Ascending aorta (tissue), 2 donors: Measurements from ENCODE around the gene DUOX2. TPM values are rescaled to one million over a fixed set of nuclear protein-coding genes. Genes with fewer than 3 reads are reported as not detected.
A peak's percentile ranks its signal among the peaks of the same experiment; 100 is the strongest.

Experiments used
- DNase-seq, 2 donors: peaks; one replicate each; pipeline ENCODE4 v3.0.0-alpha.2; 2019; ENCODE audit warnings: low spot score in 2 of 2
- H3K27ac ChIP-seq, 2 donors: fragments of 200-600 bp; sonication (generic); one replicate each; pipeline ENCODE4 v1.5.1; 2016 to 2017; ENCODE audit warnings: mild to moderate bottlenecking in 1 of 2
- H3K27me3 ChIP-seq: fragments of 200-600 bp; sonication (generic); one replicate; pipeline ENCODE4 v1.5.1; 2017
- H3K36me3 ChIP-seq, 2 donors: fragments of 200-600 bp; sonication (generic); one replicate each; pipeline ENCODE4 v1.5.1; 2016
- H3K4me1 ChIP-seq, 2 donors: fragments of 200-600 bp; sonication (generic); one replicate each; pipeline ENCODE4 v1.5.1; 2016 to 2017; ENCODE audit warnings: mild to moderate bottlenecking in 1 of 2
- H3K4me3 ChIP-seq, 2 donors: fragments of 200-600 bp; sonication (generic); one replicate each; pipeline ENCODE4 v1.5.1; 2016 to 2017; ENCODE audit warnings: mild to moderate bottlenecking in 1 of 2
- H3K9me3 ChIP-seq, 2 donors: fragments of 200-600 bp; sonication (generic); one replicate each; pipeline ENCODE4 v1.5.1; 2016
- intact Hi-C: fragments of 100-400 bp; cut with DNase I; formaldehyde crosslinking; loops from one replicate; pipeline ENCODE4 v1.15.1; 2023
- total RNA-seq: library from RNA; depleted of rRNA; stranded (reverse); fragments of >200 nt; gene quantifications from one replicate; pipeline ENCODE4 v1.1.0, GENCODE V29; 2016
- TF ChIP-seq, protein P1 (sequence below), 3 experiments: fragments of 200-600 bp in 2 of 3; fragments of 450-650 bp in 1 of 3; sonication (generic) in 2 of 3; IDR thresholded peaks; one replicate each; pipeline ENCODE4 v1.5.1; 2016 to 2019; ENCODE audit warnings: antibody characterized with exemption in 3 of 3, mild to moderate bottlenecking in 1 of 3, moderate library complexity in 1 of 3

The DUOX2 gene
- total RNA-seq, 1 donor from 2014 or later, result 2.3 TPM

DNA sequence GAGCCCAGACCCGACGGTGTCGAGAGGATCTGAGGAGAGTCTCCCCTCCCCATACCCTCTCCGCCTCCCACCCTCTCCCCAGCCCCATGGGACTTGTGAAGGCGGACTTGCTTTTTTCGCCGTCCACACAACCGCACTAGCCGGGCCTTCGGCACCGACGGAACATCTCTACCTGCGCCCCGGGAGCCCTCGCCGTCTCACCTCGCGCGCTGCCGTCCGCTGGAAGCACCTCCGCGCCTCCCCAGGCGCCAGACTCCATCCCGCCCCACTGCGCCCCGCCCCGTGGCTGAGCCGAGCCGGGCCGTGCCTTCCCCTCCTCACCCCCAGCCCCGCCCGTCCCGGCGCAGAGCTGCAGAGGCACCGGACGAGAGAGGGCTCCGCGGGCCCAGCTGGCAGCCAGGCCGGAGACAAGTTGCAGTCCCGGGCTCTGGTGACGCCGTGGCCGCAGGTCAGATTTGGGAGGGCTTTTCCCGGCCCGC, 15.7 kb upstream of the DUOX2 start, which contains the start of the genes DUOX1 and DUOXA1:
Gene DUOX1, plus strand, starts transcription at position 344 of the 479 bp plus-strand sequence. CDS start 1,973 bp downstream, outside the sequence.
Gene DUOXA1, minus strand, starts transcription at position 229 of the 479 bp plus-strand sequence. CDS start 6,865 bp downstream, outside the sequence.
- H3K9me3 ChIP-seq, result no peaks in the 10 kb centered on the region
- peak within 1 kb of the TSS; percentile 24 to 34 for H3K4me3 ChIP-seq
- H3K27ac ChIP-seq, result no peak within 1 kb of the TSS
- no peaks in the 10 kb centered on the region for H3K36me3 ChIP-seq
- no peak for DNase-seq
- H3K4me1 ChIP-seq, result no peaks in the 10 kb centered on the region
- peaks cover 6% of the 10 kb centered on the region for H3K27me3 ChIP-seq
- TF ChIP-seq, protein P1, sequence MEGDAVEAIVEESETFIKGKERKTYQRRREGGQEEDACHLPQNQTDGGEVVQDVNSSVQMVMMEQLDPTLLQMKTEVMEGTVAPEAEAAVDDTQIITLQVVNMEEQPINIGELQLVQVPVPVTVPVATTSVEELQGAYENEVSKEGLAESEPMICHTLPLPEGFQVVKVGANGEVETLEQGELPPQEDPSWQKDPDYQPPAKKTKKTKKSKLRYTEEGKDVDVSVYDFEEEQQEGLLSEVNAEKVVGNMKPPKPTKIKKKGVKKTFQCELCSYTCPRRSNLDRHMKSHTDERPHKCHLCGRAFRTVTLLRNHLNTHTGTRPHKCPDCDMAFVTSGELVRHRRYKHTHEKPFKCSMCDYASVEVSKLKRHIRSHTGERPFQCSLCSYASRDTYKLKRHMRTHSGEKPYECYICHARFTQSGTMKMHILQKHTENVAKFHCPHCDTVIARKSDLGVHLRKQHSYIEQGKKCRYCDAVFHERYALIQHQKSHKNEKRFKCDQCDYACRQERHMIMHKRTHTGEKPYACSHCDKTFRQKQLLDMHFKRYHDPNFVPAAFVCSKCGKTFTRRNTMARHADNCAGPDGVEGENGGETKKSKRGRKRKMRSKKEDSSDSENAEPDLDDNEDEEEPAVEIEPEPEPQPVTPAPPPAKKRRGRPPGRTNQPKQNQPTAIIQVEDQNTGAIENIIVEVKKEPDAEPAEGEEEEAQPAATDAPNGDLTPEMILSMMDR (IDR thresholded peaks at IDR 0.05), result no peak
- intact Hi-C loops, result no loop called here

DNA sequence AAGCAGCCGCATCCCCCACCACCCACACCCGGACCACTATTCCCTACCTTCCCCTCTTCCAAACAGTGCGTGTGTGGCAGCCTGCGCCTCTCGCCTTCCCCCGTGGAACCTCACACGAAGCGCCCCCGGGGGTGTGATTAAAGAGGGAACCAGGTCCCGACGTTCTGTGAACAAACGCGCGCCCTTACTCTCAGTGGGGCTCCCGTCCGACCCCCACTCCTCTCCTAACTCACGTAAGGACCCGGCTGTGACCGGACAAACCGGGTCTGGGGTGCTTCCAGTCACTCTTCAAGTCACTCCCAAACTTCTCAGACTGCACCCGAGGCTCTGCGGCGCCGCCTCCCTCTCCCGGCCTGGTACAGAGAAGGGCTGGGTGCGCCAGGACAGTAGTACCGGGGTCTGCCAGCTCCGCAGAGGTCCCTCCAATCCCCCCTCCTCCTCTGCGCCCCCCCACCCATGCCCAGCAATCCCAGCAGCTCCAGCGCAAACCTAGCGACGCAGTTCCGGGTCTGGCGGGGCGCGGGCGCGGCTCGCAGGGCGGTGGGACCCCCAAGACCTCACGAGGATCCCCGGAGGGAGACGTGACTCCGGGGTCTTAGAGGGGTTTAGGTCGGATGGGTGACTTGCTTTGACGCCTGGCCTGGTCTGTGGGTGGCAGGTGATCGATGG, 15.1 kb upstream of the DUOX2 start:
- H3K4me3 ChIP-seq, result peak overlapping the region; percentile 24 to 34
- peaks cover 6% of the 10 kb centered on the region for H3K27me3 ChIP-seq
- DNase-seq, result no peak

DNA sequence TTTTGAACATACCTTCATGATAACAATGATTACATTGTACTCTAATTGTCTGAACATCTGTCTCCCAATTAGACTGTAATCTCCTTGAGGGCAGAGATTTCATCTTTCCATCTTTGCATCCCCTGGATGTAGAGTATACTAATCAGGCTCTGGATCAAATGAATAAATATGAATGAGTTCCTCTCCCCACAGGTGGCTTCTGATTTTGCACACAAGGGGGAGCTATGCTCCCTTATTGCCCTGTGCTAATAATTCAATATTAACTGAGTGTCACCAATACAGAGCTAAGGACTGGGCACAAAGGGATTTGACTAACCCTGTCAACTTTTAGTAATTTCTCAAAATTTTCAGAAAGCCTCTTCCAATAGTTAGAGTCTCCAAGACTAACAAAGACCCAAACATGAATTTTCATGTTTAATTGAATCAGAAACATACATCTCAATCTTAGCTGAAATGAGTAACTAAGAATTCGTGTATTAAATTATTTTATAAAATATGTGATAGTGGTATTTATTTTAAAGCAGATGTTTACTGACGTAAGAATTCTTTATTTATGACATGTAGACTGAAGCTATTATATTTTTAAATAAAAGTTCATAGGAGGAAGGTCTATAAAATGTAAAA, 12.7 kb upstream of the DUOX2 start:
- intact Hi-C loops, result no loop called here
- peaks cover 6% of the 10 kb centered on the region for H3K27me3 ChIP-seq
- TF ChIP-seq, protein P1 (IDR thresholded peaks at IDR 0.05), result peak in 2 of 3 experiments; percentile 34 to 37
- no peaks in the 10 kb centered on the region for H3K36me3 ChIP-seq
- H3K27ac ChIP-seq, result no peak overlapping the region
- H3K9me3 ChIP-seq, result no peaks in the 10 kb centered on the region
- no peaks in the 10 kb centered on the region for H3K4me1 ChIP-seq
- DNase-seq, result no peak
- H3K4me3 ChIP-seq, result no peak overlapping the region

More for the DNA sequence above, 15.1 kb upstream of the DUOX2 start:
- no peaks in the 10 kb centered on the region for H3K36me3 ChIP-seq
- no peak overlapping the region for H3K27ac ChIP-seq
- TF ChIP-seq, protein P1 (IDR thresholded peaks at IDR 0.05), result no peak
- intact Hi-C loops, result no loop called here
- H3K4me1 ChIP-seq, result no peaks in the 10 kb centered on the region
- no peaks in the 10 kb centered on the region for H3K9me3 ChIP-seq

GRCh38 chr15:45123397-45123796, 9.4 kb upstream of the DUOX2 start:
- intact Hi-C loops, result no loop called here
- TF ChIP-seq, protein P1 (IDR thresholded peaks at IDR 0.05), result no peak
- H3K4me1 ChIP-seq, result no peaks in the 10 kb centered on the region
- H3K36me3 ChIP-seq, result no peaks in the 10 kb centered on the region
- no peaks in the 10 kb centered on the region for H3K9me3 ChIP-seq
- no peak overlapping the region for H3K27ac ChIP-seq
- DNase-seq, result no peak
- H3K4me3 ChIP-seq, result no peak overlapping the region
- peaks cover 3% of the 10 kb centered on the region for H3K27me3 ChIP-seq

DNA sequence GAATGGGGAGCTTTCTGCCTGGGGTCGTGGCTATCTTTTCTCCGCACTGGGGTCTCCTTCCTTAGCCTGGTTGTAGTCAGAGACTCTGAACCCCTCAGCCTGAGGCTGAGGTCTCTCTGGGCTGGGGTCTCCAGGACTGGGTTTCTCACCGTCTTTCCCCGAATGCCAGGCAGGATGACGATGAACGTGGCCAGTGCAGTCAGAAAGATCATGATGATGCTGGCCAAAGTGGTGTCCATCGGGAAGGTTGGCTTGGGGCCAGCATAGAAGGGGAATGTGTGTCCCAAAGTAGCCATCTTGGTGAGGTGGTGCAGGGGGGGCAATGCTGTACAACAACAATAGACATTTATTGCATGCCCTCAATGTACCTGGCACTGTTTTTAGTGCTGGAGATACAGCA, 8.7 kb upstream of the DUOX2 start:
- no peak overlapping the region for H3K4me3 ChIP-seq

More for the DNA sequence above, 8.7 kb upstream of the DUOX2 start:
- TF ChIP-seq, protein P1 (IDR thresholded peaks at IDR 0.05), result no peak
- intact Hi-C loops, result no loop called here
- H3K27me3 ChIP-seq, result peaks cover 4% of the 10 kb centered on the region
- H3K36me3 ChIP-seq, result no peaks in the 10 kb centered on the region
- no peak for DNase-seq
- H3K4me1 ChIP-seq, result peaks cover 0 to under 1% of the 10 kb centered on the region in 2 donors
- no peak overlapping the region for H3K27ac ChIP-seq
- no peaks in the 10 kb centered on the region for H3K9me3 ChIP-seq
